Measurements from ENCODE around the gene LRBA. TPM values are rescaled to one million over a fixed set of nuclear protein-coding genes. Genes with fewer than 3 reads are reported as not detected.

The LRBA gene
- total and polyA plus RNA-seq, 9 of the 15 experiments (the other 6 are each of a cell fraction or from before 2014, with no cell fraction given), result 24.2 to 88.7 (median 59.7) TPM

GRCh38 chr4:150570862-150571261 is 444.2 kb downstream of the LRBA start (continued):
- TF ChIP-seq DIDO1 (tag; IDR thresholded peaks at IDR 0.05; ENCODE audit: low read depth) (no peak), ATF3 (IDR thresholded peaks at IDR 0.05) (peak; percentile 58), ATF3 (CRISPR knock-in tag; conservative IDR thresholded peaks at IDR 0.05) (no peak), E2F3 (CRISPR knock-in tag; IDR thresholded peaks at IDR 0.05) (no peak), GABPB1 (CRISPR knock-in tag; IDR thresholded peaks at IDR 0.05) (no peak), ZNF316 (IDR thresholded peaks at IDR 0.05) (peak; percentile 95), ZFP91 (CRISPR knock-in tag; IDR thresholded peaks at IDR 0.05) (no peak), FOXJ2 (tag; IDR thresholded peaks at IDR 0.05) (no peak), KAT2B (IDR thresholded peaks at IDR 0.05; ENCODE audit: low read depth, low read length) (no peak), ZNF436 (CRISPR knock-in tag; IDR thresholded peaks at IDR 0.05) (no peak), ETV5 (CRISPR knock-in tag; IDR thresholded peaks at IDR 0.05; ENCODE audit: low read depth) (no peak), ZBTB2 (IDR thresholded peaks at IDR 0.05) (no peak), ZBTB26 (CRISPR knock-in tag; IDR thresholded peaks at IDR 0.05) (no peak), HDAC2 (IDR thresholded peaks at IDR 0.05) (peak; percentile 40; the same call in 1 of the 2 replicates), NR2C2 (CRISPR knock-in tag; IDR thresholded peaks at IDR 0.05) (no peak), NR2C2 (tag; IDR thresholded peaks at IDR 0.05) (no peak), TEAD4 (IDR thresholded peaks at IDR 0.05; ENCODE audit: low read length) (peak; percentile 40; the same call in 1 of the 2 replicates), TEAD4 (CRISPR knock-in tag; IDR thresholded peaks at IDR 0.05; ENCODE audit: borderline replicate concordance) (no peak), ZNF644 (tag; IDR thresholded peaks at IDR 0.05; ENCODE audit: low read depth) (no peak), ZNF707 (CRISPR knock-in tag; conservative IDR thresholded peaks at IDR 0.05) (no peak), ZC3H4 (CRISPR knock-in tag; IDR thresholded peaks at IDR 0.05; ENCODE audit: borderline replicate concordance) (no peak), HLTF (IDR thresholded peaks at IDR 0.05) (no peak), ZNF518B (CRISPR knock-in tag; IDR thresholded peaks at IDR 0.05) (no peak)

Measured in K562 (cell line).